RCC 7860 (cell line): ENCODE results near the gene LIAS.

ENCODE experiments used
- DNase-seq: peaks from one replicate; pipeline ENCODE4 v3.0.0-alpha.2; 2015; ENCODE audit warnings: low spot score
- FAIRE-seq: peaks from 2 replicates; lab custom pipeline; 2012; peaks lifted over from hg19 to GRCh38; lab: Jason Lieb, UNC

LIAS gene

GRCh38 chr4:39526765-39527295 is 68.0 kb downstream of the LIAS start:
- FAIRE-seq (no peak), DNase-seq (no peak)

- FAIRE-seq (peak; percentile 77), DNase-seq (peak; percentile 96)
Measured at GRCh38 chr4:39527296-39528060, 68.6 kb downstream of the LIAS start, which contains the start of gene UGDH. Gene UGDH, minus strand, starts transcription at chr4:39527439. Its CDS starts 5,927 bp downstream, at chr4:39521512.

GRCh38 chr4:39528061-39528465 is 69.2 kb downstream of the LIAS start:
- DNase-seq (peak; percentile 71), FAIRE-seq (peak; percentile 14)
